Stimulated activated CD4-positive, alpha-beta T cell treated with anti-CD3 and anti-CD28 coated beads, Interleukin-1b, Interleukin-23, amount 100 ng/mL, for 24 hours (primary cell): ENCODE data around the gene TK1.
"Not testable (repeated sequence)": the region's sequence is repeated elsewhere in the genome, so short reads cannot be mapped to it uniquely, and the experiment has no call there.

Experiments
- DNase-seq, 4 experiments: peaks; one replicate each; pipeline ENCODE4 v3.0.0-alpha.2; 2020; ENCODE audit warnings: low read depth in 4 of 4, low spot score in 1 of 4

TK1 gene, protein sequence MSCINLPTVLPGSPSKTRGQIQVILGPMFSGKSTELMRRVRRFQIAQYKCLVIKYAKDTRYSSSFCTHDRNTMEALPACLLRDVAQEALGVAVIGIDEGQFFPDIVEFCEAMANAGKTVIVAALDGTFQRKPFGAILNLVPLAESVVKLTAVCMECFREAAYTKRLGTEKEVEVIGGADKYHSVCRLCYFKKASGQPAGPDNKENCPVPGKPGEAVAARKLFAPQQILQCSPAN

DNA sequence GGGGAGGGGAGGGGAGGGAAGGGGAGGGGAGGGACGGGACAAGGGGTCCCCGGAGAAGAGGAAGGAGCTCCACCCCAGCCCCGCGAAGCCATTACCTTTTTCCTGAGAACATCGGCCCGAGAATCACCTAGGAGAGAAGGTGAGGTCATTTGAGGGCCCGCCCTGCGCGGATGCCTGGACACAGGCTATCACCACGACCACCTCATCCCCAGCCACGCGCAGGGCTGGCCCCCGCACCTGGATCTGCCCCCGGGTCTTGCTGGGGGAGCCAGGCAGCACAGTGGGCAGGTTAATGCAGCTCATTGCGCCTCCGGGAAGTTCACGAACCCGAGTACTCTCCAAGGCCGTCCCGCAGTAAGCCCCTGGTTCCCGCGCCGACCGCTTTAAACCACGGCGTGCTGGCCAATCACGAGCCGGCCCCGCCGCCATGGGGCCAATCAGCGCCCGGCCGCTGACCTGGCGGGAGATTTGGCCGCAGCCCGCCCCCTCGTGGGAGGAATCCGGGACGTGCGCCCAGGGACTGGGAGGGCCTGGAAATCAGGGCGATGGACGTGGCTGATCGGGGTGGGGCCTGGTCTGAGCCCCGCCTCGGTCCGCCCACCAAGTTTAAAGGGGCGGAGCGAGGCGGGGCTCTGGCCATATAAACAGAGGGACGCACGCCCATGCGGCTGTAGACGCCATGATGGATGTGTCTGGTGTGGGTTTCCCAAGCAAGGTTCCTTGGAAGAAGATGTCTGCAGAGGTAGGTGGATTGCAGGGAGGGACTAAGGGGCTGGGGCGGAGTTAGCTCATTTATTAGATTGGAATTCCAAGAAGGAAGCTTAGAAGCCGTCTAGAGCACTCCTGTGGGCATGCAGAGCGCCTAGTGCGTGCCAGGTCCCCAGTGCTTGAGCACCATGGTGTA, at the start of gene TK1, which contains the start of gene AFMID:
Gene TK1 (minus strand): TSS at position 361 of the 904 bp plus-strand sequence. CDS start 58 bp downstream, at position 303.
Gene AFMID (plus strand): TSS at position 671 of the 904 bp plus-strand sequence. CDS start 9 bp downstream, at position 680.
- DNase-seq, result peak; percentile 66 to 97 (median 77)

DNA sequence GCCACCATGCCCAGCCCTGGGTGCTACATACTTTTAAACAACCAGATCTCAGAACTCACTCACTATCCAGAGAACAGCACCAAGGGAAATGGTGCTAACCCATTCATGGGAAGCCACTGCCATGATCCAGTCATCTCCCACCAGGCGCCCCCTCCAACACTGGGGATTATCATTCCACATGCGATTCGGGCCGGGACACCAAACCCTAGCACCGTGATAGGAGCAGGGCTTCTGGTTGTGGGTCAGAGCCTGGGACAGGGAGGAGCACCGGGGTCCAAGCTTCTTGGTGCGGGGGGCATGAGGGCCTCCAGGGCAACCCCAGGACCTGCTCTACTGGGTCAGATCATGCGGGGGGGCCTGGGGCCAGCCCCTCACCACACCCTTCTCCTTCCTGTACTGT, 49.0 kb upstream of the TK1 start:
- no peak for DNase-seq

DNA sequence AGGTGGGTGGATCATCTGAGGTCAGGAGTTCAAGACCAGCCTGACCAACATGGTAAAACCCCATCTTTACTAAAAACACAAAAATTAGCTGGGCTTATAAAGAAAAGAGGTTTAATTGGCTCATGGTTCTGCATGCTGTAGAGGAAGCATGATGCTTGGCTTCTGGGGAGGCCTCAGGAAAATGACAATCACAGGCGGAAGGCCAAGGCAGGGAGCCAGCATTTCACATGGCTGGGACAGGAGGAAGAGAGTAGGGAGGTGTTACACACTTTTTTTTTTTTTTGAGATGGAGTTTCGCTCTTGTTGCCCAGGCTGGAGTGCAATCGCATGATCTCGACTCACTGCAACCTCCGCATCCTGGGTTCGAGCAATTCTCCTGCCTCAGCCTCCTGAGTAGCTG, 48.2 kb upstream of the TK1 start:
- not testable (repeated sequence) for DNase-seq

DNA sequence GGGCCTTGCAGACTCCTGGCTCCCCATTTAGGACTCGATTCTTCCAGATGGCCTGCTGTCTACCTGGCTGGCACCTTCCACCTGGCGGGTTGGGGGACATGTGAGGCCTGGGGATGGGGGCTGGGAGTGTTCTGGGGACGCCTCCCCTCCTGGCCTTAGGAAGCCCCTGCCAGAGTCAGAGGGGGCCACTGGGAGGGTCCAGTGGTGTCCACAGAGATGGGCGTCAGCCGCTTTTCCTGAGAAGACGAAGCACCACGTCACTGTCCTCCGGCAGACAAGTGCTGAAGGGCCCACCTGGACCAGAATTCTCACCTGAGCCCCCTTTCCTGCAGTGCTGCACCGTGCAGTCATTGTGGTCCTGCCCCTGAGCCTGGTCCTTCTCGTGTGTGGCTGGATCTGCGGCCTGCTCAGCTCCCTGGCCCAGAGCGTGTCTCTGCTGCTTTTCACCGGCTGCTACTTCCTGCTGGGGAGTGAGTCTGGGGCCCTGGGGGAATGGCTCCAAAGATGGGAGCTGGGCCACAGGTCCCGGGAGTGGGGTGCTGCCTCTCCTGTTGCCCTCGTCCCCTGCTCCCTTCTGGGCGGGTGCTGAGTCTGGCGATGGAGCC, 47.5 kb upstream of the TK1 start:
- DNase-seq, result no peak

DNA sequence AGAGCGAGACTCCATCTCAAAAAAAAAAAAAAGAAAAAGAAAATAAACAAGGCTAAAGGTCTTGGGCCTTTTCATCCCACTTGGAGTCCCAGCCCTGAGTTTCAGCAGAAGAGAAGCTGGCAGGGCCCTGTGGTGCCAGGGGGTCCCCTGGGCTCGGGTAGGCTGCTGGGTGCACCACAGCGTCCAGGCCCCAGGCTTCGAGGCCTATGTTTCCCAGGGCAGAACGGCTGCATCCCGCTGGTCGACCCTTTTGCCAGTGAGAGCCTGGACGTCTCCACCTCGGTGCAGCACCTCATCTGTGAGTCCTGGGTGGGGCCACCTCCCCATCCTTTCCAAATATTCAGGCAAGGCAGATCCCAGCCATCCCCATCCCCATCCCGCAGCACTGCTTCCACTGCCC, 46.8 kb upstream of the TK1 start:
- DNase-seq, result no peak

DNA sequence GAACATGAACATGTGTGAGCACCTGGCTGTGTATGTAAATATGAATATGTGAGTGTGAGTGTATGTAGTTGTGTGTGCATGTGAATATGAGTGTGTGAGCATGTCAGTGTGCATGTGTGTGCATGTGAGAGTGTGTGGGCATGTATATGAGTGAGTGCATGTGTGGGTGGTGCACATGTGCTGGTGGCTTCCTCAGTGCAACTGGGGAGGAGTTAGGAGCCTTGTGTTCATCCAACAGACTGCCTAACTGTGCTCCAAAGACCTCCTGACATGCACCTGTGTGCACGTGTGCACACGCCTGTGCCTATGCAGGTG, 46.0 kb upstream of the TK1 start:
- no peak for DNase-seq

DNA sequence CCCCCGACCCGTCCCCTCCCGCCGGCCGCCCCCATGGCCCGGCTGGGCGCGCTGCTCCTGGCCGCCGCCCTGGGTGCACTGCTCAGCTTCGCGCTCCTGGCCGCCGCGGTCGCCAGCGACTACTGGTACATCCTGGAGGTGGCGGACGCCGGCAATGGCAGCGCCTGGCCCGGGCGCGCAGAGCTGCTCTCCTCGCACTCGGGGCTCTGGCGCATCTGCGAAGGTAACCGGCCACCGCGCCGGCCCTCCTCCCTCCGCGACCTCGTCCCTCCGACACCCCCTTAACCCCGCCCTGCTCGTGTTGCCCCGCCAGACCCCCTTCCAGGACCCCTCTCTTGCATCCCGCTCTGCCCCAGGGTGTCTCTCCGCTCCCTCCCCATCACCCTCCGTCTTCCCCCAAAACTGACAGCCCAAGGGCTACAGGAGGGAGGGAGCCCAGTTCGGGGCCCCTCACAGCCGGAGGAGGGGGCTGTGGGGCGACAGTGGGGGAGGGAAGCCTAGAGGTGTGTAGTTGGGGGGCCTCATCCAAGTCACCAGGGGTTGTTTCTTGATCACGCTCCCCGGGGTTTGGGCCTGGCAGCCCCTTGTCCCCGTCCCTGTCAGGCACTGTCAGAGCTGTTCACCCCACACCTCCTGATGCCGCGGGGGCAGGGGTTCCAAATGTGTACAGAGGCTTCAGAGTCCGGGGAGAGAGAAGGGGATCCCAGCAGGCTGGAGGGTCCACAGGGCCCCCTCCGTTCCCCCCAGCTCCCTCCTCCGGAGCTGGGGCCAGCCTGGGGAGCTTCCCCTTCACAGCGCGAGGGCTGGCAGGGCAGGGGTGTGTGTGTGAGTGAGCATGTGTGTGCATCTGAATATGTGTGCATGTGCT, 45.4 kb upstream of the TK1 start:
- no peak for DNase-seq

DNA sequence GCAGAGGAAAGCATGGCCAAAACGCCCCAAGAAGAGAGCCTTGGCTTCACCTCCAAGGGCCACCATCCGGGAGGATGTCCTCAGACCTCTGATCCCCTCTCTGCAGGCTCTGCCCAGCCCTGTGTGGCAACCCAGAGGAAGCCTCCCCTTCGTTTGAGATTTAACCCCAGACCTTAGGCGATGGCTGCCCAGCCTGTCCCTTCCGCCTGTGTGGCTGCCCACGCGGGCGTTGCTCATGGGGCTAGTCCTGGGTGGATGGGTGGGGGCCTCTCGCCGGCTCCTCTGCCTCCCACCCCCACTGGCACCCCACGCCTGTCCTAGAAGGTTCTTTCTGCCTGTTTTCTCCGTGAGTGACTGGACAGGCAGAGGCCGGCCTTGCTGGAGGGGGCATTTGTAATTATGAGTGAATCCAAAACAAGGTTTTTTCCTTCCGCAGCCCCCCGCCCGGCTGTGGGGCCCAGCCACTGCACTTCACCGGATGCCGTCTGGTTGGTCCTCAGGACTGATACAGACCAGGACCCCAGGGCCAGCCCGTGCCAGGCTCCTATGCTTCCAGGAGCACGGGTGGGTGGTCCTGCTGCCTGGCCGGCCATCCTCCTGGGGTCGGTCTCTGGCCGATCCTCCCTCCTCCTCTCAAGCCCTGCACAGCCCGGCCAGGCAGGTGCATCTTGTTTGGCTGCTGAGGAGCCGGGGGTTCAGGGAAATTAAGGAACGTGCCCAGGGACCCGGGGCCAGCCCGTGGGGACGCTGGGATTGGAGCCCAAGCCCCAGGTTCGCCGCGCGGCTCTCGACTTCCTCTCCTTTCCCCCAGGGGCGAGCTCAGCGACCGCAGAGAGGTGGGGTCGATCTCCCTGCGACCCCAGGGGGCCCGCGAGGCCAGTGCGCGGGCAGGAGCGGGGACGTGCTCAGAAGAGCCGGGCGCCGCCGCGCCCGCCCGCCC, 44.4 kb upstream of the TK1 start, which contains the start of gene TMEM235:
Gene TMEM235 (plus strand): TSS at position 636 of the 940 bp plus-strand sequence. CDS start 393 bp downstream, outside the sequence.
- DNase-seq, result no peak

DNA sequence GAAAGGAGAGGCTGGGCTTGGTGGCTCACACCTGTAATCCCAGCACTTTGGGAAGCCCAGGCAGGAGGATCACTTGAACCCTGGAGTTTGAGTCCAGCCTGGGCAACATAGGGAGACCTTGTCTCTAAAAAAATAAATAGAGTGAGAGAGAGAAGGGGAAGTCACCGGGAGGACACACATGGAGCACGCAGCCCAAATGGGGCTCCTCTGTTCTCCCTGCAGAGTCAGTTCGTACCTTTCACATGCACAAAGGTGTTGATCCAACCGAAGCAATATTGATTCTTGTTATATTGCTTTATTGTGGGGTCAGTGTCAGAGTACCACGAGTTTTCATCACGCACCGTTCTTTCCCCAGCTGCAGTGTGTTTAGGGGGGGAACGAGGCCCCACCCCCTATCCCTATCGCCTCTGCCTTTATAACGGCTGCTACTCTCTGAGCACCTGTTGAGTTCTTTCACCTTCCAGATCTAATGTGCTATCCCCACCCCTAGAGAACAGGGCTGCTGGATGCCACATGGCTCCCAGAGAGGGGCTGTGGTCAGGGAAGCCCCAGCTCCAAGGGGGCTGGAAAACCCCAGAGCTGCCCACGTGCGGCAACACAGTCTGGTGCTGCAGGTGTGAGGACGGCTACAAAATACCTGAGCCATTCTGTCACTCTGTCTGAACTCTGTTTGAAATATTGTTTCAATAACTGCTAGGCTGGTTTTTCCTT, 43.6 kb upstream of the TK1 start:
- no peak for DNase-seq

DNA sequence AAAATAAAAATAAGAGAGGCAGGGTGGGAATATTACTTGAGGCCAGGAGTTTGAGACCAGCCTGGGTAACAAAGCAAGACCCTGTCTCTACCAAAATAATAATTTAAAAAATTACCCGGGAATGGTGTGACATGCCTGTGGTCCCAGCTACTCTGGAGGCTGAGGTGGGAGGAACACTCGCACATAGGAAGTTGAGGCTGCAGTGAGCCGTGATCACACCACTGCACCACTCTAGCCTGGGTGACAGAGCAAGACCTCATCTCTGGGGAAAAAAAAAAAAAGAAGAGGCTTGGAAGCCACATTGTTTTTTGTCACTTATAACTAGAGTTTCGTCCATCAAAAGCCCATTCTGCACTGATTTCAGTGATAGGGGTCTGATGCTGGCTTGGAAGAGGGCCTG, 41.3 kb upstream of the TK1 start:
- DNase-seq, result no peak

DNA sequence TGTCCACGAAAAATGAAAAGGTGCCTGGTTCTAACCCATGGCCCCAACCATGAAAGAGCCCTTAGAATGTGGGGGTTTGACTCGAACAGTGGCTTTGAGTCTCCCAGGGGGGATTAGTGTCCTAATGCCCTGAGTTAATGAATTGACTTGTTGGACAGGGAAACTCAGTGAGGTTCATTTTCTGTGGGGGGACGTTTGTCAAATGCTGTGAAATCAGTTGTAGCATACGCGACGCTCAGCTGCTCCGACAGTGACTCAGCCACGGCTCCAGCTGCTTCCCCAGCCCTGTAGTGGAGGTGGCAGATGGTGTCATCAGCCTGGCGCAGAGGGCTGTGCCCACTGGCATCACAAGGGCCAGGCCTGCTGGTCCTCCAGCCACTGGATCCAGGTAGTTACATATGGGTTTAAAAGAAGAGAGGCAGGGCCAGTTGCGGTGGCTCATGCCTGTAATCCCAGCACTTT, 40.6 kb upstream of the TK1 start:
- DNase-seq, result no peak

DNA sequence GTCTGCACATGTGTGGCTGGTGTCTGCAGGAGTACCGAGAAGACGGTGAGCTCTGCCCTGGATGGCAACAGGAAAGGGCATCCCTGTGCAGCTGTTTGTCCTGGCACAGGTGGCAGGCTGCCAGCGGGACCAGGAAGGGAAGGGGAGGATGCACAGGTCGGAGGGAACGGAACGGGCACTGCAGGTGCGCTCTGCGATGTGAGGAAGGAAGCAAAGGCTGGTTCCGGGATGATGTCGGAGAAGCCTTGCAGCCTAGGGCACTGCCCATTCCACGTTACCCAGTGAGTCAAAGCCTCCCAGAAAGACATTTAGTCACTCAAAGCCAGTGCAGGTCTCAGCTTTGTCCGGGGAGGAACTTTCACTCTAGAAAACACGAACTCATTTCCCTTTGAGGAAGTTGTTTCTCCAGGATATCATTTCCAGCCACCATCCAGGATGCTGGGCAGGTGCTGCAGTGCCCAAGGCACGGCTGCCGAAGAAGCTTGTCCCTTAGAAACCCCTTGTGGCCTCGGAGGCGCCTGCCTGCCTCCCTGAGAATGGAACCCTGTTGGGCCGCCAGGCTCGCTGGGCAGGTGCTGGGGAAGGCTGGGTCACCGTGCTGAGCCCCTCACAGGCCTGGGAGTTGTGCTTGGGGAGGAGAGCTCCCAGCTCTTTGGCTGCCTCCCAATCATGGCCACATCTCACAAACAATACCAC, 40.1 kb upstream of the TK1 start:
- DNase-seq, result no peak

DNA sequence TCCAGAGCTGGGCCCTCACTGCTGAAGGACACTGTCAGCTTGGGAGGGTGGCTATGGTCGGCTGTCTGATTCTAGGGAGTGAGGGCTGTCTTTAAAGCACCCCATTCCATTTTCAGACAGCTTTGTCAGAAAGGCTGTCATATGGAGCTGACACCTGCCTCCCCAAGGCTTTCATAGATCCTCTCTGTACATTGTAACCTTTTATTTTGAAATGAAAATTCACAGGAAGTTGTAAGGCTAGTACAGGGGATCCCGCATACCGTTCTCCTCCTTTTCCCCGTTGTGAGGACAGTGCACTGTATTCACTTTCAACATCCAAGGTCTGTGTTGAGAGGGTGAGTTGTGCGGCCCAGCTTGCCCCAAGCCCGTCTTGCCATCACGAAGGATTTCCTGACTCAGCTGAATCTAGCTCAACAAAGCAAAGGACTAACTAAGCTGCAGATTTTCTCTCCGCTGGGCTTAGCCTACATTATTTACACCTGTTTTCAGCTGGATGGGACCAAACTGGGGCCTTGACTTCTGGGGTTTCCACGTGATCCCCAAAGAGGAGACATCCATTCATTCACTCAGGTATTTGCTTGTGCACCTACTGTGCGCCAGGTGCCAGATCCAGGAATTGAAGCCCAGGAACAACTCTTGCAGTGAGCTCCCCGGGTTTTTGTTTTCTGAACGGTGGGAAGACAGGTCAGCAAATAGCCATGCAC, 39.4 kb upstream of the TK1 start:
- DNase-seq, result no peak

DNA sequence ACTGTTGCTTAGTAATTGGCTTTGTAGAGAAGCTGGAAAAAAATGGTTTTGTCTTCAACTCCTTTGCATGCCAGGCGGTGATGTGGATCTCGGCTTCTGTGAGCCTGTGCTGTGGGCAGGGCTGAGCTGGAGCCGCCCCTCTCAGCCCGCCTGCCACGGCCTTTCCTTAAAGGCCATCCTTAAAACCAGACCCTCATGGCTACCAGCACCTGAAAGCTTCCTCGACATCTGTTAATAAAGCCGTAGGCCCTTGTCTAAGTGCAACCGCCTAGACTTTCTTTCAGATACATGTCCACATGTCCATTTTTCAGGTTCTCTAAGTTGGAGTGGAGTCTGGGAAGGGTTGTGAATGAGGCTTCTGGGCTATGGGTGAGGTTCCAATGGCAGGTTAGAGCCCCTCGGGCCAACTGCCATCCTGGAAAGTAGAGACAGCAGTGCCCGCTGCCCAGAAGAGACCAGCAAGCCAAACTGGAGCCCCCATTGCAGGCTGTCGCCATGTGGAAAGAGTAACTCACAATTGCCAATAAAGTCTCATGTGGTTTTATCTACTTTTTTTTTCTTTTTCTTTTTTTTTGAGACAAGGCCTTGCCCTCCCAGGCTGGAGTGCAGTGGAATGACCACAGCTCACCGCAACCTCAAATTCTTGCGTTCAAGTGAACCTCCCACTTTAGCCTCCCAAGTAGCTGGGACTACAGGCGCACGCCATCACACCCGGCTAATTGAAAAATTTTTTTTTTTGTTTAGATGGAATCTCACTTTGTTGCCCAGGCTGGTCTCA, 38.4 kb upstream of the TK1 start:
- no peak for DNase-seq

DNA sequence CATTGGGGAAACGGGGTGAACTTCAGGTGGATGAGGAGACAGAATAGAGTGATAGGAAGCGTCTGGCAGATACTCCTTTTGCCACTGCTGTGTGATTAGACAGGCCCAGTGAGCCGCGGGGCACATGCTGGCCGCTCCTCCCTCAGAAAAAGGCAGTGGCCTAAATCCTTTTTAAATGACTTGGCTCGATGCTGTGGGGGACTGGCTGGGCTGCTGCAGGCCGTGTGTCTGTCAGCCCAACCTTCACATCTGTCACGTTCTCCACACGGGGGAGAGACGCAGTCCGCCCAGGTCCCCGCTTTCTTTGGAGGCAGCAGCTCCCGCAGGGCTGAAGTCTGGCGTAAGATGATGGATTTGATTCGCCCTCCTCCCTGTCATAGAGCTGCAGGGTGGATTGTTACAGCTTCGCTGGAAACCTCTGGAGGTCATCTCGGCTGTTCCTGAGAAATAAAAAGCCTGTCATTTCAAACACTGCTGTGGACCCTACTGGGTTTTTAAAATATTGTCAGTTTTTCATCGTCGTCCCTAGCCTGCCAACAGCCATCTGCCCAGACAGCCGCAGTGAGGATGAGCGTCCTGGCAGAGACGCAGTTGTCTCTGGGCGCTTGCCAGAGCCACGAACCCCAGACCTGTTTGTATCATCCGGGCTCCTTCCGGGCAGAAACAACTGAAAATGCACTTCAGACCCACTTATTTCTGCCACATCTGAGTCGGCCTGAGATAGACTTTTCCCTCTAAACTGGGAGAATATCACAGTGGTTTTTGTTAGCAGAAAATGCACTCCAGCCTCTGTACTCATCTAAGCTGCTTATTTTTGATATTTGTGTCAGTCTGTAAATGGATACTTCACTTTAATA, 37.6 kb upstream of the TK1 start:
- DNase-seq, result no peak

DNA sequence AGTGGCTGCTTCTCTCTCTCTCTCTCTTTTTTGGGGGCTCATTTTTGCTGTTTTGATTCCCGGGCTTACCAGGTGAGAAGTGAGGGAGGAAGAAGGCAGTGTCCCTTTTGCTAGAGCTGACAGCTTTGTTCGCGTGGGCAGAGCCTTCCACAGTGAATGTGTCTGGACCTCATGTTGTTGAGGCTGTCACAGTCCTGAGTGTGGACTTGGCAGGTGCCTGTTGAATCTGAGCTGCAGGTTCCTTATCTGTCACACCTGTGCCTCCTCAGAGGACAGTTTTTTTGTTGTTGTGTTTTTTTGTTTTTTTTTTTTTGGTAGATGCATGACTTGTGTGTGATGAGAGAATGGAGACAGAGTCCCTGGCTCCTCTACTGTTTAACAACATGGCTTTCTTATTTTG, 36.9 kb upstream of the TK1 start:
- no peak for DNase-seq
